ENCODE data around the gene TMA7B. TPM values are rescaled to one million over a fixed set of nuclear protein-coding genes. Genes with fewer than 3 reads are reported as not detected.

TMA7B gene
- total RNA-seq, 3 donors from 2014 or later (not counting 1 experiment from before 2014, with no cell fraction given): 2.6 to 8.7 (median 6.7) TPM

- H3K27me3 ChIP-seq (ENCODE audit: control insufficient read depth, insufficient read depth, low read length): peaks cover 7% of the 10 kb centered on the region
- DNase-seq (no peak), ATAC-seq (no peak)
- WGBS (ENCODE audit: insufficient coverage): 82% methylated on average over 7 of the region's 7 CpGs
- H3K4me3 Mint-ChIP-seq: no peak overlapping the region
- peaks cover 29% of the 10 kb centered on the region in 2 donors for H3K27me3 Mint-ChIP-seq (ENCODE audit: low read depth in 2 of 2)
- H3K4me1 Mint-ChIP-seq: peaks cover 9 to 19% of the 10 kb centered on the region in 2 donors
- H3K4me1 ChIP-seq (ENCODE audit: control insufficient read depth, insufficient read depth, low read length): peaks cover 6% of the 10 kb centered on the region
- no peak for TF ChIP-seq CTCF (IDR thresholded peaks at IDR 0.05)
- no peaks in the 10 kb centered on the region for H3K9me3 ChIP-seq (ENCODE audit: control insufficient read depth, insufficient read depth, low read length)
- no peaks in the 10 kb centered on the region for H3K36me3 Mint-ChIP-seq
- no peak overlapping the region for H3K27ac Mint-ChIP-seq
- H3K27ac ChIP-seq (ENCODE audit: low read length): no peak overlapping the region
- H3K36me3 ChIP-seq (ENCODE audit: control insufficient read depth, insufficient read depth, low read length): no peaks in the 10 kb centered on the region
- intact Hi-C loops (cut with micrococcal nuclease): no loop called here
- no peak overlapping the region for H3K4me3 ChIP-seq (ENCODE audit: low read length)
- no peaks in the 10 kb centered on the region for H3K9me3 Mint-ChIP-seq
Observed at GRCh38 chr22:39989633-39990032, 29.4 kb downstream of the TMA7B start.

- Mint-ChIP-seq H3K4me1 (peaks cover 9 to 19% of the 10 kb centered on the region in 2 donors), H3K36me3 (no peaks in the 10 kb centered on the region), H3K27ac (no peak overlapping the region), H3K9me3 (no peaks in the 10 kb centered on the region), H3K4me3 (no peak overlapping the region), H3K27me3 (ENCODE audit: low read depth in 2 of 2) (peaks cover 29 to 31% of the 10 kb centered on the region in 2 donors)
- DNase-seq (no peak), ATAC-seq (peak in 1 of 3 donors; percentile 30)
- Histone ChIP-seq H3K36me3 (ENCODE audit: control insufficient read depth, insufficient read depth, low read length) (no peaks in the 10 kb centered on the region), H3K27me3 (ENCODE audit: control insufficient read depth, insufficient read depth, low read length) (peaks cover 11% of the 10 kb centered on the region), H3K9me3 (ENCODE audit: control insufficient read depth, insufficient read depth, low read length) (no peaks in the 10 kb centered on the region), H3K4me1 (ENCODE audit: control insufficient read depth, insufficient read depth, low read length) (peaks cover 9% of the 10 kb centered on the region), H3K4me3 (ENCODE audit: low read length) (no peak overlapping the region), H3K27ac (ENCODE audit: low read length) (no peak overlapping the region)
- TF ChIP-seq CTCF (IDR thresholded peaks at IDR 0.05): no peak
- intact Hi-C loops (cut with micrococcal nuclease): no loop called here
- WGBS (ENCODE audit: insufficient coverage): 87% methylated on average over 2 of the region's 3 CpGs
Observed at GRCh38 chr22:39990686-39991085, 30.5 kb downstream of the TMA7B start.

GRCh38 chr22:39991159-39991860, 31.1 kb downstream of the TMA7B start:
- H3K4me1 Mint-ChIP-seq: peaks cover 9 to 19% of the 10 kb centered on the region in 2 donors
- DNase-seq (no peak), ATAC-seq (no peak)
- no peak for TF ChIP-seq CTCF (IDR thresholded peaks at IDR 0.05)
- Histone ChIP-seq H3K4me3 (ENCODE audit: low read length) (no peak overlapping the region), H3K27me3 (ENCODE audit: control insufficient read depth, insufficient read depth, low read length) (peaks cover 12% of the 10 kb centered on the region), H3K36me3 (ENCODE audit: control insufficient read depth, insufficient read depth, low read length) (no peaks in the 10 kb centered on the region), H3K9me3 (ENCODE audit: control insufficient read depth, insufficient read depth, low read length) (no peaks in the 10 kb centered on the region), H3K27ac (ENCODE audit: low read length) (no peak overlapping the region), H3K4me1 (ENCODE audit: control insufficient read depth, insufficient read depth, low read length) (peaks cover 9% of the 10 kb centered on the region)
- H3K36me3 Mint-ChIP-seq: no peaks in the 10 kb centered on the region
- whole genome bisulfite sequencing (ENCODE audit: insufficient coverage): 94% methylated on average over 6 of the region's 9 CpGs
- H3K27ac Mint-ChIP-seq: no peak overlapping the region
- intact Hi-C loops (cut with micrococcal nuclease): no loop called here
- H3K4me3 Mint-ChIP-seq: no peak overlapping the region
- no peaks in the 10 kb centered on the region for H3K9me3 Mint-ChIP-seq
- peaks cover 34 to 36% of the 10 kb centered on the region in 2 donors for H3K27me3 Mint-ChIP-seq (ENCODE audit: low read depth in 2 of 2)

Data from natural killer cell (primary cell).